Liver (tissue), 9 donors: ENCODE results near the gene SORCS2. TPM values are rescaled to one million over a fixed set of nuclear protein-coding genes. Genes with fewer than 3 reads are reported as not detected.

ENCODE experiments used
- DNase-seq: peaks from one replicate; pipeline ENCODE4 v3.0.0-alpha.2; 2017; ENCODE audit warnings: low spot score
- H3K27ac ChIP-seq, 2 donors: one replicate each; pipeline ENCODE4 v1.7.0; 2013; ENCODE audit warnings: inconsistent platforms in 2 of 2, low read length in 2 of 2, control low read depth in 1 of 2, low read depth in 1 of 2, mild to moderate bottlenecking in 1 of 2
- H3K27me3 ChIP-seq, 4 donors: one replicate each; pipeline versions ENCODE4 v1.6.1 to v1.7.0; 2013; ENCODE audit warnings: low read length in 3 of 4, inconsistent platforms in 1 of 4, mild to moderate bottlenecking in 1 of 4, moderate library complexity in 1 of 4; ENCODE audit not compliant: control insufficient read depth in 4 of 4, insufficient read depth in 4 of 4
- H3K36me3 ChIP-seq, 4 donors: one replicate each; pipeline versions ENCODE4 v1.6.1 to v1.7.0; 2013; ENCODE audit warnings: low read length in 3 of 4, mild to moderate bottlenecking in 3 of 4, low read depth in 1 of 4, moderate library complexity in 1 of 4; ENCODE audit not compliant: control insufficient read depth in 4 of 4, insufficient read depth in 3 of 4
- H3K4me1 ChIP-seq, 4 donors: one replicate each; pipeline versions ENCODE4 v1.6.1 to v1.7.0; 2013; ENCODE audit warnings: low read length in 3 of 4, mild to moderate bottlenecking in 3 of 4, moderate library complexity in 1 of 4; ENCODE audit not compliant: control insufficient read depth in 4 of 4, insufficient read depth in 4 of 4
- H3K4me3 ChIP-seq, 3 donors: one replicate each; pipeline versions ENCODE4 v1.6.1 to v1.7.0; 2013; ENCODE audit warnings: low read length in 3 of 3, control low read depth in 1 of 3, low read depth in 1 of 3, mild to moderate bottlenecking in 1 of 3
- H3K9ac ChIP-seq, 2 donors: one replicate each; pipeline ENCODE4 v1.7.0; 2013; ENCODE audit warnings: low read length in 2 of 2, mild to moderate bottlenecking in 2 of 2, moderate library complexity in 2 of 2, control low read depth in 1 of 2, low read depth in 1 of 2
- H3K9me3 ChIP-seq, 4 donors: one replicate each; pipeline versions ENCODE4 v1.6.1 to v1.7.0; 2013; ENCODE audit warnings: low read length in 3 of 4; ENCODE audit not compliant: control insufficient read depth in 4 of 4
- ATF3 ChIP-seq: IDR thresholded peaks from 2 replicates; pipeline ENCODE4 v1.6.1; 2016; ENCODE audit warnings: antibody characterized with exemption
- CTCF ChIP-seq: fragments of 150-350 bp; IDR thresholded peaks from 2 replicates; pipeline ENCODE4 v1.5.1; 2017; ENCODE audit warnings: improper control_type of control experiment, low read depth, low read length; ENCODE audit not compliant: missing input control
- JUND ChIP-seq, 2 donors: IDR thresholded peaks; 2 replicates each; pipeline ENCODE4 v1.6.1; 2016; ENCODE audit warnings: antibody characterized with exemption in 2 of 2
- REST ChIP-seq: IDR thresholded peaks from 2 replicates; pipeline ENCODE4 v1.6.1; 2016; ENCODE audit warnings: antibody characterized with exemption, mild to moderate bottlenecking
- RXRA ChIP-seq, 2 donors: IDR thresholded peaks; 2 replicates each; pipeline ENCODE4 v1.6.1; 2017 to 2018; ENCODE audit warnings: antibody characterized with exemption in 2 of 2, mild to moderate bottlenecking in 1 of 2
- SP1 ChIP-seq: IDR thresholded peaks from 2 replicates; pipeline ENCODE4 v1.6.1; 2018; ENCODE audit warnings: antibody characterized with exemption, mild to moderate bottlenecking
- ZBTB33 ChIP-seq: IDR thresholded peaks from 2 replicates; pipeline ENCODE4 v1.6.1; 2016; ENCODE audit warnings: antibody characterized with exemption
- WGBS: extraction: QIAGEN DNeasy Blood & Tissue Kit; methylation state at CpG from one replicate; pipeline ENCODE4 v1.1.7; 2013; 5-methylcytosine and 5-hydroxymethylcytosine counted together
- polyA plus RNA-seq, 2 donors: library from polyadenylated mRNA; stranded (reverse) in 1 of 2; unstranded in 1 of 2; fragments of 200-250 nt in 1 of 2; fragments of >200 nt in 1 of 2; fragmentation: Nextera tagmentation in 1 of 2; extraction: Ambion mirVana in 1 of 2; gene quantifications; one replicate each; pipeline versions ENCODE4 v1.2.1 to v1.2.3, GENCODE V29; 2013 to 2015
- total RNA-seq, 2 donors: library from RNA; depleted of rRNA; stranded (reverse); fragments of >200 nt; gene quantifications; one replicate each; pipeline ENCODE4 v1.2.3, GENCODE V29; 2014
- donor health status: healthy.
- donor health status: healthy.
- donor health status: healthy.
- donor health status: healthy.
- donor health status: healthy.

Gene SORCS2
- total and polyA plus RNA-seq, 4 donors: 0.10 to 1.4 (median 0.92) TPM

GRCh38 chr4:7384003-7384928, 191.9 kb downstream of the SORCS2 start:
- Histone ChIP-seq H3K27me3 (no peaks in the 10 kb centered on the region), H3K4me1 (no peaks in the 10 kb centered on the region), H3K36me3 (no peaks in the 10 kb centered on the region), H3K27ac (no peak overlapping the region), H3K9ac (no peak overlapping the region), H3K9me3 (no peaks in the 10 kb centered on the region), H3K4me3 (no peak overlapping the region)
- DNase-seq: no peak
- 85% methylated on average over 28 of the region's 28 CpGs for WGBS
- TF ChIP-seq SP1 (no peak), ATF3 (no peak), ZBTB33 (no peak)

- DNase-seq: peak; percentile 21
- Histone ChIP-seq H3K9me3 (no peaks in the 10 kb centered on the region), H3K27ac (no peak overlapping the region), H3K36me3 (no peaks in the 10 kb centered on the region), H3K9ac (no peak overlapping the region), H3K4me3 (no peak overlapping the region), H3K4me1 (no peaks in the 10 kb centered on the region), H3K27me3 (no peaks in the 10 kb centered on the region)
- no peak for TF ChIP-seq JUND (IDR thresholded peaks at IDR 0.05)
- no peak for TF ChIP-seq CTCF
- no peak for TF ChIP-seq RXRA (IDR thresholded peaks at IDR 0.05)
- WGBS: 73% methylated on average over 12 of the region's 12 CpGs
Measured at GRCh38 chr4:7384929-7385890, 192.9 kb downstream of the SORCS2 start.

GRCh38 chr4:7387925-7388324, 195.6 kb downstream of the SORCS2 start:
- no peak for TF ChIP-seq REST

More at GRCh38 chr4:7387925-7388324, 195.6 kb downstream of the SORCS2 start:
- no peaks in the 10 kb centered on the region for H3K4me1 ChIP-seq
- H3K27ac ChIP-seq: no peak overlapping the region
- H3K27me3 ChIP-seq: no peaks in the 10 kb centered on the region
- H3K4me3 ChIP-seq: no peak overlapping the region
- H3K36me3 ChIP-seq: no peaks in the 10 kb centered on the region
- H3K9ac ChIP-seq: no peak overlapping the region
- H3K9me3 ChIP-seq: no peaks in the 10 kb centered on the region
- 95% methylated on average over 6 of the region's 6 CpGs for WGBS
- peak; percentile 27 for DNase-seq
